SK-N-SH (cell line): ENCODE results near the gene LONP2. TPM values are rescaled to one million over a fixed set of nuclear protein-coding genes. Genes with fewer than 3 reads are reported as not detected.

Source experiments
- CTCF ChIA-PET: fragments of 300-600, 350-600 bp; formaldehyde crosslinking; extraction: SDS; loops from one replicate; lab custom pipeline; 2021; lab: Yijun Ruan, JAX
- POLR2A ChIA-PET: fragments of 350-600 bp; sonication (Branson Sonifier 250); formaldehyde crosslinking; extraction: SDS; loops from one replicate; lab custom pipeline; 2020; ENCODE audit warnings: antibody characterized with exemption, inconsistent platforms; lab: Yijun Ruan, JAX
- DNase-seq: peaks from one replicate; pipeline ENCODE4 v3.0.0; 2012
- H2AFZ ChIP-seq: fragments of 200-600 bp; sonication (generic); 2 replicates; pipeline ENCODE4 v1.8.1; 2016; ENCODE audit warnings: antibody characterized with exemption, mild to moderate bottlenecking, low read depth
- H3F3A ChIP-seq: fragments of 200-600 bp; sonication (generic); replicated peaks from 2 replicates; pipeline ENCODE3; 2016; ENCODE audit warnings: antibody characterized with exemption, mild to moderate bottlenecking; ENCODE audit not compliant: insufficient read depth
- H3K27ac ChIP-seq, 2 experiments: fragments of 200-500 bp in 1 of 2; fragments of 200-600 bp in 1 of 2; sonication (Bioruptor generic) in 1 of 2; sonication (generic), shearing (Covaris generic) in 1 of 2; 2 replicates each; pipeline versions ENCODE4 v1.5.1 to v1.6.1; 2014 to 2016; ENCODE audit warnings: low read depth in 2 of 2, inconsistent platforms in 1 of 2, low read length in 1 of 2, mild to moderate bottlenecking in 1 of 2, mixed read lengths in 1 of 2
- H3K27me3 ChIP-seq: fragments of 200-600 bp; sonication (generic), shearing (Covaris generic); 2 replicates; pipeline ENCODE4 v1.6.1; 2016; ENCODE audit warnings: mixed run types; ENCODE audit not compliant: insufficient read depth
- H3K36me3 ChIP-seq, 2 experiments: fragments of 200-500 bp in 1 of 2; fragments of 200-600 bp in 1 of 2; sonication (Bioruptor generic) in 1 of 2; sonication (generic) in 1 of 2; replicated peaks in 1 of 2; 2 replicates each; pipeline versions ENCODE3 to v1.5.1; 2014 to 2016; ENCODE audit warnings: low read length in 1 of 2, mild to moderate bottlenecking in 1 of 2; ENCODE audit not compliant: insufficient read depth in 2 of 2, control insufficient read depth in 1 of 2
- H3K4me1 ChIP-seq, 2 experiments: fragments of 200-500 bp in 1 of 2; fragments of 200-600 bp in 1 of 2; sonication (Bioruptor generic) in 1 of 2; sonication (generic), shearing (Covaris generic) in 1 of 2; 2 replicates each; pipeline versions ENCODE4 v1.5.1 to v1.6.1; 2014 to 2016; ENCODE audit warnings: low read depth in 1 of 2, low read length in 1 of 2, mixed run types in 1 of 2; ENCODE audit not compliant: insufficient read depth in 2 of 2, control insufficient read depth in 1 of 2
- H3K4me2 ChIP-seq: fragments of 200-600 bp; sonication (generic), shearing (Covaris generic); 2 replicates; pipeline ENCODE4 v1.6.1; 2017; ENCODE audit warnings: mixed run types
- H3K4me3 ChIP-seq, 2 experiments: fragments of 200-500 bp in 1 of 2; fragments of 200-600 bp in 1 of 2; sonication (Bioruptor generic) in 1 of 2; sonication (generic), shearing (Covaris generic) in 1 of 2; 2 replicates each; pipeline versions ENCODE4 v1.5.1 to v1.8.1; 2014 to 2016; ENCODE audit warnings: low read depth in 2 of 2, inconsistent platforms in 1 of 2, low read length in 1 of 2, mild to moderate bottlenecking in 1 of 2, mixed read lengths in 1 of 2, moderate library complexity in 1 of 2
- H3K79me2 ChIP-seq: fragments of 200-600 bp; sonication (generic); 2 replicates; pipeline ENCODE4 v1.8.1; 2017; ENCODE audit warnings: mild to moderate bottlenecking; ENCODE audit not compliant: insufficient read depth
- H3K9ac ChIP-seq: fragments of 200-600 bp; sonication (generic); 2 replicates; pipeline ENCODE4 v1.6.1; 2017; ENCODE audit warnings: mixed run types
- H3K9me2 ChIP-seq: fragments of 200-600 bp; sonication (generic); 2 replicates; pipeline ENCODE4 v1.6.1; 2017; ENCODE audit warnings: mixed run types
- H3K9me3 ChIP-seq: fragments of 200-600 bp; sonication (generic); 2 replicates; pipeline ENCODE4 v1.6.1; 2017; ENCODE audit warnings: mixed run types, mild to moderate bottlenecking, moderate library complexity
- H4K20me1 ChIP-seq: fragments of 200-600 bp; sonication (generic); 2 replicates; pipeline ENCODE4 v1.6.1; 2017; ENCODE audit warnings: mild to moderate bottlenecking, mixed run types; ENCODE audit not compliant: insufficient read depth
- ELF1 ChIP-seq: IDR thresholded peaks from 2 replicates; pipeline ENCODE4 v1.4.0; 2012
- EP300 ChIP-seq, 2 experiments: IDR thresholded peaks; 2 replicates each; pipeline versions ENCODE4 v1.4.0 to v1.6.1; 2012; ENCODE audit warnings: borderline replicate concordance in 1 of 2, low read depth in 1 of 2, low read length in 1 of 2
- EZH2phosphoT487 ChIP-seq: fragments of 200-600 bp; sonication (generic); IDR thresholded peaks from 2 replicates; pipeline ENCODE4 v1.6.1; 2017; ENCODE audit warnings: low read depth, mixed run types, mild to moderate bottlenecking, antibody characterized with exemption, moderate library complexity, borderline replicate concordance
- FOSL2 ChIP-seq: IDR thresholded peaks from 2 replicates; pipeline ENCODE4 v1.4.0; 2012; ENCODE audit warnings: low read depth, mild to moderate bottlenecking, moderate library complexity, borderline replicate concordance
- FOXM1 ChIP-seq: IDR thresholded peaks from 2 replicates; pipeline ENCODE4 v1.4.0; 2012; ENCODE audit warnings: low read depth, mild to moderate bottlenecking
- GABPA ChIP-seq: IDR thresholded peaks from 2 replicates; pipeline ENCODE4 v1.4.0; 2012; ENCODE audit warnings: low read depth, mild to moderate bottlenecking
- GATA2 ChIP-seq: sonication (generic); formaldehyde crosslinking; IDR thresholded peaks from 2 replicates; pipeline ENCODE4 v1.5.0; 2020; ENCODE audit warnings: mild to moderate bottlenecking, missing genetic modification reagents
- JUND ChIP-seq: IDR thresholded peaks from 2 replicates; pipeline ENCODE4 v1.4.0; 2012
- MEF2A ChIP-seq: IDR thresholded peaks from 2 replicates; pipeline ENCODE4 v1.4.0; 2012; ENCODE audit warnings: low read depth, borderline replicate concordance
- NFIC ChIP-seq: IDR thresholded peaks from 2 replicates; pipeline ENCODE4 v1.4.0; 2012; ENCODE audit warnings: borderline replicate concordance
- NRF1 ChIP-seq: IDR thresholded peaks from 2 replicates; pipeline ENCODE4 v1.6.1; 2012; ENCODE audit warnings: low read depth, mild to moderate bottlenecking, low read length
- PBX3 ChIP-seq: IDR thresholded peaks from 2 replicates; pipeline ENCODE4; 2012
- RAD21 ChIP-seq: IDR thresholded peaks from 2 replicates; pipeline ENCODE4 v1.6.1; 2012; ENCODE audit warnings: mild to moderate bottlenecking, low read length
- RCOR1 ChIP-seq: fragments of 150-350 bp; IDR thresholded peaks from 2 replicates; pipeline ENCODE4 v1.6.1; 2017; ENCODE audit warnings: antibody characterized with exemption, low read length
- RFX5 ChIP-seq: IDR thresholded peaks from 2 replicates; pipeline ENCODE4 v1.6.1; 2012; ENCODE audit warnings: mild to moderate bottlenecking, improper control_type of control experiment, low read length
- SIN3A ChIP-seq: IDR thresholded peaks from 2 replicates; pipeline ENCODE4 v1.6.1; 2012; ENCODE audit warnings: low read depth, mild to moderate bottlenecking, low read length, moderate library complexity, borderline replicate concordance
- SMC3 ChIP-seq: IDR thresholded peaks from 2 replicates; pipeline ENCODE4 v1.6.1; 2012; ENCODE audit warnings: low read depth, low read length, improper control_type of control experiment
- TAF1 ChIP-seq: IDR thresholded peaks from 2 replicates; pipeline ENCODE4 v1.6.1; 2012; ENCODE audit warnings: low read depth, mild to moderate bottlenecking, low read length, moderate library complexity, borderline replicate concordance
- TEAD4 ChIP-seq: IDR thresholded peaks from 2 replicates; pipeline ENCODE4 v1.4.0; 2012; ENCODE audit warnings: mild to moderate bottlenecking, borderline replicate concordance; ENCODE audit not compliant: insufficient read depth
- YY1 ChIP-seq: IDR thresholded peaks from 2 replicates; pipeline ENCODE4 v1.4.0; 2012; ENCODE audit warnings: low read depth, mild to moderate bottlenecking
- WGBS: methylation state at CpG from one replicate; pipeline ENCODE4 v1.1.6; 2017; ENCODE audit warnings: low lambda C conversion rate; 5-methylcytosine and 5-hydroxymethylcytosine counted together
- polyA plus RNA-seq, 3 experiments: library from polyadenylated mRNA; depleted of rRNA; stranded (reverse); fragments of >200 nt; gene quantifications; 2 replicates each; pipeline ENCODE4 v1.2.3, GENCODE V29; 2012
- TF ChIP-seq, protein P1 (sequence below): IDR thresholded peaks from 2 replicates; pipeline ENCODE4 v1.6.1; 2012; ENCODE audit warnings: mild to moderate bottlenecking, low read depth, low read length, moderate library complexity
- TF ChIP-seq, protein P2 (sequence below): IDR thresholded peaks from 2 replicates; pipeline ENCODE4 v1.4.0; 2012; ENCODE audit warnings: low read depth, borderline replicate concordance

The LONP2 gene
- polyA plus RNA-seq, 1 of the 3 experiments (the other 2 are of a cell fraction) = 22.4 TPM

GRCh38 chr16:48280546-48280945 is 36.4 kb downstream of the LONP2 start (continued):
- TF ChIP-seq, protein P1, sequence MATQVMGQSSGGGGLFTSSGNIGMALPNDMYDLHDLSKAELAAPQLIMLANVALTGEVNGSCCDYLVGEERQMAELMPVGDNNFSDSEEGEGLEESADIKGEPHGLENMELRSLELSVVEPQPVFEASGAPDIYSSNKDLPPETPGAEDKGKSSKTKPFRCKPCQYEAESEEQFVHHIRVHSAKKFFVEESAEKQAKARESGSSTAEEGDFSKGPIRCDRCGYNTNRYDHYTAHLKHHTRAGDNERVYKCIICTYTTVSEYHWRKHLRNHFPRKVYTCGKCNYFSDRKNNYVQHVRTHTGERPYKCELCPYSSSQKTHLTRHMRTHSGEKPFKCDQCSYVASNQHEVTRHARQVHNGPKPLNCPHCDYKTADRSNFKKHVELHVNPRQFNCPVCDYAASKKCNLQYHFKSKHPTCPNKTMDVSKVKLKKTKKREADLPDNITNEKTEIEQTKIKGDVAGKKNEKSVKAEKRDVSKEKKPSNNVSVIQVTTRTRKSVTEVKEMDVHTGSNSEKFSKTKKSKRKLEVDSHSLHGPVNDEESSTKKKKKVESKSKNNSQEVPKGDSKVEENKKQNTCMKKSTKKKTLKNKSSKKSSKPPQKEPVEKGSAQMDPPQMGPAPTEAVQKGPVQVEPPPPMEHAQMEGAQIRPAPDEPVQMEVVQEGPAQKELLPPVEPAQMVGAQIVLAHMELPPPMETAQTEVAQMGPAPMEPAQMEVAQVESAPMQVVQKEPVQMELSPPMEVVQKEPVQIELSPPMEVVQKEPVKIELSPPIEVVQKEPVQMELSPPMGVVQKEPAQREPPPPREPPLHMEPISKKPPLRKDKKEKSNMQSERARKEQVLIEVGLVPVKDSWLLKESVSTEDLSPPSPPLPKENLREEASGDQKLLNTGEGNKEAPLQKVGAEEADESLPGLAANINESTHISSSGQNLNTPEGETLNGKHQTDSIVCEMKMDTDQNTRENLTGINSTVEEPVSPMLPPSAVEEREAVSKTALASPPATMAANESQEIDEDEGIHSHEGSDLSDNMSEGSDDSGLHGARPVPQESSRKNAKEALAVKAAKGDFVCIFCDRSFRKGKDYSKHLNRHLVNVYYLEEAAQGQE = no peak
- TF ChIP-seq EP300 (IDR thresholded peaks at IDR 0.05; ENCODE audit: borderline replicate concordance in 1 of 2, low read depth in 1 of 2, low read length in 1 of 2) (no peak), PBX3 (no peak), SMC3 (no peak), SIN3A (no peak), RAD21 (no peak), JUND (no peak), YY1 (no peak), TAF1 (no peak), NFIC (no peak)
- TF ChIP-seq, protein P2, sequence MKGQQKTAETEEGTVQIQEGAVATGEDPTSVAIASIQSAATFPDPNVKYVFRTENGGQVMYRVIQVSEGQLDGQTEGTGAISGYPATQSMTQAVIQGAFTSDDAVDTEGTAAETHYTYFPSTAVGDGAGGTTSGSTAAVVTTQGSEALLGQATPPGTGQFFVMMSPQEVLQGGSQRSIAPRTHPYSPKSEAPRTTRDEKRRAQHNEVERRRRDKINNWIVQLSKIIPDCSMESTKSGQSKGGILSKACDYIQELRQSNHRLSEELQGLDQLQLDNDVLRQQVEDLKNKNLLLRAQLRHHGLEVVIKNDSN = no peak

DNA sequence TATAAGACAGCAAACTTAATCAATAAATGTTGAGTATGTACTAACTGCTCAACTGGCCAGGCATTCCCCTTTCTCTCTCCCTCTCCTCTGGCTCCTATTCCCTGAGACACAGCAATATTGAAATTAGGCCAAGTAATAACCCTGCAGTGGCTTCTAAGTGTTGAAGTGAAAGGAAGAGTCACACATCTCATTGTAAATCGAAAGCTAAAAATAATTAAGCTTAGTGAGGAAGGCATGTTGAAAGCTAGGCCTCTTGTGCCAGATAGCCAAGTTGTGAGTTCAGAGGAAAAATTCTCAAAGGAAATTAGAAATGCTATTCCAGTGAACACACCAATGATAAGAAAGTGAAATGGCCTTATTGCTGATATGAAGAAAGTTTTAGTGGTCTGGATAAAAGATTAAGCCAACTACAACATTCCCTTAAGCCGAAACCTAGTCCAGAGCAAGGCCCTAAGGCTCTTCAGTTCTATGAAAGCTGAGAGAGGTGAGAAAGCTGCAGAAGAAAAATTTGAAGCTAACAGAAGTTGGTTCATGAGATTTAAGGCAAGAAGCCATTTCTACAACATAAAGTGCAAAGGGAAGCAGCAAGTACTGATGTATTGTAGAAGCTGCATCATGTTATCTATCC is 38.6 kb downstream of the LONP2 start:
- Histone ChIP-seq H3K9ac (no peak overlapping the region), H3K36me3 (peaks cover 53% of the 10 kb centered on the region in 2 experiments), H3K9me3 (peaks cover 8% of the 10 kb centered on the region), H3F3A (no peaks in the 10 kb centered on the region), H3K27ac (no peak overlapping the region), H3K4me1 (peaks cover 0 to 3% of the 10 kb centered on the region in 2 experiments; a peak in 1 of 4 replicates), H3K79me2 (peaks cover 4% of the 10 kb centered on the region), H3K9me2 (no peaks in the 10 kb centered on the region), H3K4me2 (no peak overlapping the region), H3K4me3 (no peak overlapping the region), H2AFZ (no peak overlapping the region), H3K27me3 (no peaks in the 10 kb centered on the region), H4K20me1 (no peaks in the 10 kb centered on the region)
- ChIA-PET POLR2A (no interaction called here), CTCF (no interaction called here)
- WGBS = 70% methylated on average over 2 of the region's 2 CpGs
- no peak for DNase-seq
- TF ChIP-seq MEF2A (no peak), GABPA (no peak), EZH2phosphoT487 (no peak), RCOR1 (no peak), TEAD4 (no peak), ELF1 (no peak), EP300 (IDR thresholded peaks at IDR 0.05; ENCODE audit: borderline replicate concordance in 1 of 2, low read depth in 1 of 2, low read length in 1 of 2) (no peak), RFX5 (no peak), YY1 (no peak), PBX3 (no peak), FOXM1 (no peak), GATA2 (CRISPR knock-in tag) (no peak), FOSL2 (no peak), NRF1 (no peak)
- TF ChIP-seq, protein P1 = no peak
